ENCODE measurements around the gene GLS.
"Not testable (repeated sequence)": the region's sequence is repeated elsewhere in the genome, so short reads cannot be mapped to it uniquely, and the experiment has no call there.

The GLS gene

GRCh38 chr2:190855245-190855644 lies 25.4 kb upstream of the GLS start:
- in situ Hi-C loops (cut with HindIII; ENCODE audit: low sequenced_read_pairs): no loop called here

GRCh38 chr2:190856985-190857384 lies 23.6 kb upstream of the GLS start:
- in situ Hi-C loops (cut with HindIII; ENCODE audit: low sequenced_read_pairs): no loop called here

GRCh38 chr2:190858817-190859216 lies 21.8 kb upstream of the GLS start:
- in situ Hi-C loops (cut with HindIII; ENCODE audit: low sequenced_read_pairs): no loop called here

- in situ Hi-C loops (cut with HindIII; ENCODE audit: low sequenced_read_pairs): no loop called here
Measured at GRCh38 chr2:190859347-190860297, 21.0 kb upstream of the GLS start.

GRCh38 chr2:190860985-190861680 lies 19.5 kb upstream of the GLS start:
- in situ Hi-C loops (cut with HindIII; ENCODE audit: low sequenced_read_pairs): no loop called here

- in situ Hi-C loops (cut with HindIII; ENCODE audit: low sequenced_read_pairs): not testable (repeated sequence)
Measured at GRCh38 chr2:190862128-190862527, 18.5 kb upstream of the GLS start.

- in situ Hi-C loops (cut with HindIII; ENCODE audit: low sequenced_read_pairs): no loop called here
Measured at GRCh38 chr2:190862571-190862991, 18.0 kb upstream of the GLS start.

- in situ Hi-C loops (cut with HindIII; ENCODE audit: low sequenced_read_pairs): no loop called here
Measured at GRCh38 chr2:190863946-190864345, 16.7 kb upstream of the GLS start.

GRCh38 chr2:190864375-190864774 lies 16.2 kb upstream of the GLS start:
- in situ Hi-C loops (cut with HindIII; ENCODE audit: low sequenced_read_pairs): no loop called here

- in situ Hi-C loops (cut with HindIII; ENCODE audit: low sequenced_read_pairs): no loop called here
Measured at GRCh38 chr2:190867212-190867611, 13.4 kb upstream of the GLS start.

GRCh38 chr2:190867832-190868231 lies 12.8 kb upstream of the GLS start:
- in situ Hi-C loops (cut with HindIII; ENCODE audit: low sequenced_read_pairs): no loop called here

- in situ Hi-C loops (cut with HindIII; ENCODE audit: low sequenced_read_pairs): no loop called here
Measured at GRCh38 chr2:190869721-190870120, 10.9 kb upstream of the GLS start.

GRCh38 chr2:190873451-190873850 lies 7.2 kb upstream of the GLS start:
- in situ Hi-C loops (cut with HindIII; ENCODE audit: low sequenced_read_pairs): not testable (repeated sequence)

- in situ Hi-C loops (cut with HindIII; ENCODE audit: low sequenced_read_pairs): no loop called here
Measured at GRCh38 chr2:190875891-190876290, 4.7 kb upstream of the GLS start.

GRCh38 chr2:190876631-190877030 lies 4.0 kb upstream of the GLS start:
- in situ Hi-C loops (cut with HindIII; ENCODE audit: low sequenced_read_pairs): no loop called here

- in situ Hi-C loops (cut with HindIII; ENCODE audit: low sequenced_read_pairs): no loop called here
Measured at GRCh38 chr2:190877436-190877835, 3.2 kb upstream of the GLS start.

- in situ Hi-C loops (cut with HindIII; ENCODE audit: low sequenced_read_pairs): no loop called here
Measured at GRCh38 chr2:190879474-190880377, 895 bp upstream of the GLS start.

- in situ Hi-C loops (cut with HindIII; ENCODE audit: low sequenced_read_pairs): no loop called here
Measured at GRCh38 chr2:190881084-190881597, 520 bp downstream of the GLS start.

GRCh38 chr2:190881598-190882410 lies 1.2 kb downstream of the GLS start:
- in situ Hi-C loops (cut with HindIII; ENCODE audit: low sequenced_read_pairs): no loop called here

GRCh38 chr2:190882411-190882766 lies 1.8 kb downstream of the GLS start:
- in situ Hi-C loops (cut with HindIII; ENCODE audit: low sequenced_read_pairs): no loop called here

Measured in DLD1 (cell line).